Measurements from ENCODE around the gene CEP55. TPM values are rescaled to one million over a fixed set of nuclear protein-coding genes. Genes with fewer than 3 reads are reported as not detected.

CEP55 gene
- total RNA-seq, 1 experiment from 2014 or later: 39.4 TPM

DNA sequence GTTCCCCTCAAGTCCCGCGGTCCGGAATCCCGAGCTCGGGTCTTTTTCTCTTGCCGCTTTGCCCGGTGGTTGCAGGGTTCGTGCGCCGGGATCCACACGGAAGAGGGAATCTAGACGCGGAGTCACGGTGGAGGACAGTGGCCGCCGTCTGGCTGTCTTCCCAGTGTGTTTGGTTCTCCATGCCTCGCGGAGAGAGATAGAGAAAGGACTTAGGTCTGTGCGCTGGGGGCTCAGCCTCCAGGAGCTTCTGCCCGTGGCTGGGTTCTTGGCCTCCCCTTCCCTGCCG, 71.6 kb downstream of the CEP55 start:
- H3K4me1 Mint-ChIP-seq (ENCODE audit: insufficient read depth, unreplicated experiment): no peaks in the 10 kb centered on the region
- no peak overlapping the region for H3K27ac Mint-ChIP-seq (ENCODE audit: low read depth, unreplicated experiment)
- no peaks in the 10 kb centered on the region for H3K36me3 Mint-ChIP-seq (ENCODE audit: insufficient read depth, unreplicated experiment)
- H3K4me3 Mint-ChIP-seq (ENCODE audit: unreplicated experiment): no peak overlapping the region
- BruUV-seq (replicated peaks): no TSS peak
- intact Hi-C loops (cut with micrococcal nuclease): no loop called here
- TF ChIP-seq, protein P1, sequence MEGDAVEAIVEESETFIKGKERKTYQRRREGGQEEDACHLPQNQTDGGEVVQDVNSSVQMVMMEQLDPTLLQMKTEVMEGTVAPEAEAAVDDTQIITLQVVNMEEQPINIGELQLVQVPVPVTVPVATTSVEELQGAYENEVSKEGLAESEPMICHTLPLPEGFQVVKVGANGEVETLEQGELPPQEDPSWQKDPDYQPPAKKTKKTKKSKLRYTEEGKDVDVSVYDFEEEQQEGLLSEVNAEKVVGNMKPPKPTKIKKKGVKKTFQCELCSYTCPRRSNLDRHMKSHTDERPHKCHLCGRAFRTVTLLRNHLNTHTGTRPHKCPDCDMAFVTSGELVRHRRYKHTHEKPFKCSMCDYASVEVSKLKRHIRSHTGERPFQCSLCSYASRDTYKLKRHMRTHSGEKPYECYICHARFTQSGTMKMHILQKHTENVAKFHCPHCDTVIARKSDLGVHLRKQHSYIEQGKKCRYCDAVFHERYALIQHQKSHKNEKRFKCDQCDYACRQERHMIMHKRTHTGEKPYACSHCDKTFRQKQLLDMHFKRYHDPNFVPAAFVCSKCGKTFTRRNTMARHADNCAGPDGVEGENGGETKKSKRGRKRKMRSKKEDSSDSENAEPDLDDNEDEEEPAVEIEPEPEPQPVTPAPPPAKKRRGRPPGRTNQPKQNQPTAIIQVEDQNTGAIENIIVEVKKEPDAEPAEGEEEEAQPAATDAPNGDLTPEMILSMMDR (IDR thresholded peaks at IDR 0.05; ENCODE audit: unreplicated experiment): no peak
- POLR2A ChIA-PET: no interaction called here
- CTCF ChIA-PET: interaction anchor here (0.6 to 0.7 kb wide), 4 partner anchors 14 to 83 kb away, joined by 3 read pairs; no protein-coding TSS in a partner anchor
- peaks cover 39% of the 10 kb centered on the region for H3K27me3 Mint-ChIP-seq (ENCODE audit: insufficient read depth, unreplicated experiment)
- no peaks in the 10 kb centered on the region for H3K9me3 Mint-ChIP-seq (ENCODE audit: unreplicated experiment)
- no peak for DNase-seq (ENCODE audit: unreplicated experiment)

DNA sequence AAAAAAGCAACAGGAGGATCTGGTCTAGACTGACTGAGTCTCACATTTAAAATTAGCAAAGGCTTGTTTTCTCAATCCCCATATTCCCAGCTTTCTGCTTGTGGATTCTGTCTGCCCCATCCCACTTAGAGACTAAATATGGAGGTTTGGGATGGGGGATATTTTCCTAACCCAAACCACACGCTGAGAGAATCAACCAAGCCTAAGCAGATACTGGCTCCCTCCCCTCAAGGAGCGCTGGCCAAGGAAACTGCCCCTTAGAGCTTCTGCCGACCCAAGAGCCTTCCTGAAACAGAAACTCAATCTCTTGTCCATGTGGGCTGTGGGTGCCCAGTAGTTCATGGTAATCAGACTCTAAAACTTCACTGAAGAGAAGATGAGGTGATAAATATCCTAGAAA, 74.0 kb downstream of the CEP55 start:
- H3K27me3 Mint-ChIP-seq (ENCODE audit: insufficient read depth, unreplicated experiment): peaks cover 45% of the 10 kb centered on the region
- DNase-seq (ENCODE audit: unreplicated experiment): no peak
- intact Hi-C loops (cut with micrococcal nuclease): no loop called here
- no peak overlapping the region for H3K27ac Mint-ChIP-seq (ENCODE audit: low read depth, unreplicated experiment)
- no TSS peak for BruUV-seq (replicated peaks)
- TF ChIP-seq, protein P1 (IDR thresholded peaks at IDR 0.05; ENCODE audit: unreplicated experiment): no peak
- H3K4me3 Mint-ChIP-seq (ENCODE audit: unreplicated experiment): no peak overlapping the region
- ChIA-PET POLR2A (no interaction called here), CTCF (interaction anchor here (1.3 kb wide), 1 partner anchor 15 kb away, joined by 4 read pairs; no protein-coding TSS in a partner anchor)
- no peaks in the 10 kb centered on the region for H3K36me3 Mint-ChIP-seq (ENCODE audit: insufficient read depth, unreplicated experiment)
- no peaks in the 10 kb centered on the region for H3K9me3 Mint-ChIP-seq (ENCODE audit: unreplicated experiment)
- H3K4me1 Mint-ChIP-seq (ENCODE audit: insufficient read depth, unreplicated experiment): no peaks in the 10 kb centered on the region

DNA sequence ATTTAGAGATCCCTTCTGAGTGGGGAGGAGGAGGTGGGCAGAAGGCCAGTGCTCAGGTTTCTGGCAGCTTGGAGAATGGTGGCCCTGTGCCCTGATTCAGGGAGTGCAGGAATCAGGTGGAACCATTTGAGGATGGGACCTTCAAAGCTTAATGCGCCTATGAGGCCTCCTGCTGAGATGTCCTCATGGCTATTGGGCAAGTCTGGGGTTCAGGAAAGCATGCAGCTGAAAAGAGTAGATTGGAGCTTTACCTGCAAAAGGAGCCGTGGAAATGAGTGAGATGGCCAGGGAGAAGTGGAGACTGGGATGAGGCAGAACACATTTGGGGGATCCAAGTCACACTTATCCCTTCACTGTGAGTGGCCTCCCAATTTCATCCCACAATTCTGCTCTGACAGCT, 76.2 kb downstream of the CEP55 start:
- TF ChIP-seq, protein P1 (IDR thresholded peaks at IDR 0.05; ENCODE audit: unreplicated experiment): no peak
- no peak for DNase-seq (ENCODE audit: unreplicated experiment)
- ChIA-PET CTCF (interaction anchor here (1.3 kb wide), 1 partner anchor 31 kb away, joined by 3 read pairs; no protein-coding TSS in a partner anchor), POLR2A (interaction anchor here (0.7 kb wide), 1 partner anchor 174 kb away, joined by 3 read pairs; no protein-coding TSS in a partner anchor)
- Mint-ChIP-seq H3K9me3 (ENCODE audit: unreplicated experiment) (no peaks in the 10 kb centered on the region), H3K27me3 (ENCODE audit: insufficient read depth, unreplicated experiment) (peaks cover 34% of the 10 kb centered on the region), H3K4me3 (ENCODE audit: unreplicated experiment) (no peak overlapping the region), H3K27ac (ENCODE audit: low read depth, unreplicated experiment) (no peak overlapping the region), H3K36me3 (ENCODE audit: insufficient read depth, unreplicated experiment) (no peaks in the 10 kb centered on the region), H3K4me1 (ENCODE audit: insufficient read depth, unreplicated experiment) (no peaks in the 10 kb centered on the region)
- BruUV-seq (replicated peaks): no TSS peak
- intact Hi-C loops (cut with micrococcal nuclease): no loop called here

DNA sequence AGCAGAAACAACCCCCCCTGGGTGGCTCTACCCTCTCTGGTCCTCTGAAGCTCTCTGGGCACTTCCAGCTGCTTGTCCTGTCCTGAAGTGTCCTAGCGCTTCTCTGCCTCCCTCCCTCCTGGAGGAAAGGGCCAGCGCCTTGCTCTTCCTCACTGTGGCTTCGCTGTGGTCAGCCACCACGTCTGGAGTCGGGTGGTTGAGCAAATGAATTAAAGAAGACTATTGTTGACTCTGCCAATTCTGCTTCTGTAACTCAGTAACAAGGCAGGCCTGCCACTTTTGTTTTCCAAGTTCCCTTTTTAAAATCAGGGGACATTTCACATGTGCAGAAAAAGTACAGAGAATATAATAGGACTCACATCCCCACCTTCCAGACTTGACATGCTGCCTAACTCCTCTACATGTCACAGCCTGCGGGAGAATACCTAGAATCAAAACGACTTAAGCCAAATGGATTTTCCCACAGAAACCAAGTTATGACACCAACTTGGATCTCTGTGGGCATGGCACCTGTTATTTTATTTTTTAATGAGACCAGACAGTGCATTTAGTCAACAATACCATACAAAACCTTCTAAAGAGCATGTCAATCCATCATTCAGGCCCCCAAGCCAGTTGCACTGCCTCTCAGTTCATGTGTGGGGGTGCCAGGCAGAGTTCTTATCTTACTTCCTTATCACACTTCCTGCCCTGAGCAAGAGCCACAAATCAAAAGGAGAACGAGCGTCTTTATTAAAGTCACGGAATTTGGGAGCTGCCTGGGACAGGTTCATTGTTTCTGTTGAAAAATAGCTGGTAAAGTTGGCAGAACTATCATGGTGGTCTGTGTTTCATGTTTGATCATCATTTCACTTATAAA, 76.9 kb downstream of the CEP55 start:
- ChIA-PET POLR2A (no interaction called here), CTCF (interaction anchor here (1.3 kb wide), 1 partner anchor 31 kb away, joined by 3 read pairs; no protein-coding TSS in a partner anchor)
- no peaks in the 10 kb centered on the region for H3K9me3 Mint-ChIP-seq (ENCODE audit: unreplicated experiment)
- no peaks in the 10 kb centered on the region for H3K36me3 Mint-ChIP-seq (ENCODE audit: insufficient read depth, unreplicated experiment)
- no peak overlapping the region for H3K27ac Mint-ChIP-seq (ENCODE audit: low read depth, unreplicated experiment)
- no peaks in the 10 kb centered on the region for H3K4me1 Mint-ChIP-seq (ENCODE audit: insufficient read depth, unreplicated experiment)
- BruUV-seq (replicated peaks): no TSS peak
- intact Hi-C loops (cut with micrococcal nuclease): no loop called here
- TF ChIP-seq, protein P1 (IDR thresholded peaks at IDR 0.05; ENCODE audit: unreplicated experiment): no peak
- no peak for DNase-seq (ENCODE audit: unreplicated experiment)
- H3K4me3 Mint-ChIP-seq (ENCODE audit: unreplicated experiment): no peak overlapping the region
- H3K27me3 Mint-ChIP-seq (ENCODE audit: insufficient read depth, unreplicated experiment): peaks cover 32% of the 10 kb centered on the region
